GM12878 (cell line): ENCODE data around the gene NECTIN2. TPM values are rescaled to one million over a fixed set of nuclear protein-coding genes. Genes with fewer than 3 reads are reported as not detected.

ENCODE experiments used
- PAX8 ChIP-seq: fragments of 450-650 bp; IDR thresholded peaks from 2 replicates; pipeline ENCODE4 v1.6.1; 2017; ENCODE audit warnings: mild to moderate bottlenecking, moderate library complexity
- REST ChIP-seq: IDR thresholded peaks from 2 replicates; pipeline ENCODE4 v1.6.1; 2012; ENCODE audit warnings: mild to moderate bottlenecking, low read depth, low read length
- RFX5 ChIP-seq: IDR thresholded peaks from 2 replicates; pipeline ENCODE4 v1.6.1; 2011; ENCODE audit warnings: low read depth, low read length, improper control_type of control experiment
- RUNX3 ChIP-seq: IDR thresholded peaks from 2 replicates; pipeline ENCODE4 v1.6.1; 2012; ENCODE audit warnings: low read length, inconsistent platforms
- SP1 ChIP-seq: IDR thresholded peaks from one replicate; pipeline ENCODE4 v1.6.1; 2011; ENCODE audit warnings: low read depth, low read length
- ZBED1 ChIP-seq: IDR thresholded peaks from 2 replicates; pipeline ENCODE4 v1.6.1; 2016; ENCODE audit warnings: borderline replicate concordance
- polyA plus RNA-seq, 11 experiments: library from polyadenylated mRNA; depleted of rRNA in 4 of 11; unstranded in 6 of 11; stranded (reverse) in 5 of 11; fragments of >200 nt; fragmentation: Nextera tagmentation in 4 of 11; fragmentation: Illumina TruSeq in 1 of 11; extraction: Ambion mirVana in 4 of 11; extraction: Trizol in 1 of 11; gene quantifications; 1 replicate in 1 of 11; 2 replicates in 10 of 11; pipeline versions ENCODE4 v1.2.1 to v1.2.3, GENCODE V29; 2011 to 2016; ENCODE audit warnings: inconsistent platforms in 2 of 11, missing spikeins in 2 of 11, low read depth in 1 of 11
- total RNA-seq, 4 experiments: library from RNA; depleted of rRNA in 3 of 4; stranded (reverse); fragments of >200 nt in 3 of 4; fragmentation: Illumina TruSeq in 1 of 4; extraction: Trizol in 1 of 4; gene quantifications; 2 replicates each; pipeline versions ENCODE4 v1.2.1 to v1.2.3, GENCODE V29; 2013 to 2021

Gene NECTIN2
- total and polyA plus RNA-seq, 10 of the 15 experiments (the other 5 are each of a cell fraction or from before 2014, with no cell fraction given) = 0.05 to 0.36 (median 0.26) TPM; not detected in 5

GRCh38 chr19:44931541-44931940 is 85.4 kb downstream of the NECTIN2 start (continued):
- TF ChIP-seq REST (no peak), RUNX3 (no peak), RFX5 (no peak), ZBED1 (no peak), PAX8 (no peak), SP1 (no peak)

Other genes with a start within 250 kb of the NECTIN2 start
Only the 7 nearest of the 18 such genes appear.
- gene BCL3, start 97.6 kb upstream of the NECTIN2 start, total RNA-seq (2014; rRNA removed) = 5.2 and 6.5 TPM in 2 replicates
- gene BCL3, start 97.6 kb upstream of the NECTIN2 start, total RNA-seq (2014; rRNA removed; fragmentation: Illumina TruSeq; extraction: Trizol) = 1.7 and 2.0 TPM in 2 replicates
- gene BCL3, start 97.6 kb upstream of the NECTIN2 start, total RNA-seq (2021) = 22.7 and 26.4 TPM in 2 replicates
- gene BCL3, start 97.6 kb upstream of the NECTIN2 start, polyA plus RNA-seq (2011; rRNA removed) = 1.7 and 2.3 TPM in 2 replicates
- 1.0 and 4.9 TPM in 2 replicates for gene BCL3, start 97.6 kb upstream of the NECTIN2 start, polyA plus RNA-seq (2014; fragmentation: Illumina TruSeq; extraction: Trizol)
- 1 to 10 TPM in 1 of 2 experiments, under 1 TPM in 1; 0.55 to 1.1 TPM for gene BCL3, start 97.6 kb upstream of the NECTIN2 start, polyA plus RNA-seq (2014; fragmentation: Nextera tagmentation; extraction: Ambion mirVana)
- 19.2 and 25.5 TPM in 2 replicates for gene BCL3, start 97.6 kb upstream of the NECTIN2 start, polyA plus RNA-seq (2014; rRNA removed)
- 10 to 100 TPM in 1 of 2 experiments, 1 to 10 TPM in 1; 2.3 to 17.6 TPM for gene BCL3, start 97.6 kb upstream of the NECTIN2 start, polyA plus RNA-seq (2016; fragmentation: Nextera tagmentation; extraction: Ambion mirVana)
- not detected in 2 replicates for gene CBLC, start 68.4 kb upstream of the NECTIN2 start, total RNA-seq (2014; rRNA removed)
- gene CBLC, start 68.4 kb upstream of the NECTIN2 start, total RNA-seq (2014; rRNA removed; fragmentation: Illumina TruSeq; extraction: Trizol) = not detected in 2 replicates
- 0.19 TPM in 1 of 2 replicates, not detected in the other for gene CBLC, start 68.4 kb upstream of the NECTIN2 start, total RNA-seq (2021)
- gene CBLC, start 68.4 kb upstream of the NECTIN2 start, polyA plus RNA-seq (2011; rRNA removed) = not detected in 2 replicates
- gene CBLC, start 68.4 kb upstream of the NECTIN2 start, polyA plus RNA-seq (2014; fragmentation: Illumina TruSeq; extraction: Trizol) = not detected in 2 replicates
- not detected for gene CBLC, start 68.4 kb upstream of the NECTIN2 start, polyA plus RNA-seq (2014; fragmentation: Nextera tagmentation; extraction: Ambion mirVana)
- not detected in 2 replicates for gene CBLC, start 68.4 kb upstream of the NECTIN2 start, polyA plus RNA-seq (2014; rRNA removed)
- not detected for gene CBLC, start 68.4 kb upstream of the NECTIN2 start, polyA plus RNA-seq (2016; fragmentation: Nextera tagmentation; extraction: Ambion mirVana)
- gene BCAM, start 37.2 kb upstream of the NECTIN2 start, total RNA-seq (2014; rRNA removed) = not detected in 2 replicates
- gene BCAM, start 37.2 kb upstream of the NECTIN2 start, total RNA-seq (2014; rRNA removed; fragmentation: Illumina TruSeq; extraction: Trizol) = not detected in 2 replicates
- 0.29 and 0.64 TPM in 2 replicates for gene BCAM, start 37.2 kb upstream of the NECTIN2 start, total RNA-seq (2021)
- not detected in 2 replicates for gene BCAM, start 37.2 kb upstream of the NECTIN2 start, polyA plus RNA-seq (2011; rRNA removed)
- gene BCAM, start 37.2 kb upstream of the NECTIN2 start, polyA plus RNA-seq (2014; fragmentation: Illumina TruSeq; extraction: Trizol) = not detected in 2 replicates
- gene BCAM, start 37.2 kb upstream of the NECTIN2 start, polyA plus RNA-seq (2014; fragmentation: Nextera tagmentation; extraction: Ambion mirVana) = not detected
- not detected in 2 replicates for gene BCAM, start 37.2 kb upstream of the NECTIN2 start, polyA plus RNA-seq (2014; rRNA removed)
- under 1 TPM in 1 of 2 experiments, not detected in 1; 0.10 TPM for gene BCAM, start 37.2 kb upstream of the NECTIN2 start, polyA plus RNA-seq (2016; fragmentation: Nextera tagmentation; extraction: Ambion mirVana)
- 92.3 and 111 TPM in 2 replicates for gene TOMM40, start 45.0 kb downstream of the NECTIN2 start, total RNA-seq (2014; rRNA removed)
- gene TOMM40, start 45.0 kb downstream of the NECTIN2 start, total RNA-seq (2014; rRNA removed; fragmentation: Illumina TruSeq; extraction: Trizol) = 68.9 and 88.6 TPM in 2 replicates
- gene TOMM40, start 45.0 kb downstream of the NECTIN2 start, total RNA-seq (2021) = 176 and 187 TPM in 2 replicates
- 32.1 and 58.2 TPM in 2 replicates for gene TOMM40, start 45.0 kb downstream of the NECTIN2 start, polyA plus RNA-seq (2011; rRNA removed)
- gene TOMM40, start 45.0 kb downstream of the NECTIN2 start, polyA plus RNA-seq (2014; fragmentation: Illumina TruSeq; extraction: Trizol) = 19.5 and 72.5 TPM in 2 replicates
- 1 to 10 TPM in 1 of 2 experiments, under 1 TPM in 1; 0.85 to 4.9 TPM for gene TOMM40, start 45.0 kb downstream of the NECTIN2 start, polyA plus RNA-seq (2014; fragmentation: Nextera tagmentation; extraction: Ambion mirVana)
- gene TOMM40, start 45.0 kb downstream of the NECTIN2 start, polyA plus RNA-seq (2014; rRNA removed) = 144 and 165 TPM in 2 replicates
- gene TOMM40, start 45.0 kb downstream of the NECTIN2 start, polyA plus RNA-seq (2016; fragmentation: Nextera tagmentation; extraction: Ambion mirVana) = 100 to 1,000 TPM; 214 to 221 TPM
- gene APOE, start 59.5 kb downstream of the NECTIN2 start, total RNA-seq (2014; rRNA removed) = 0.11 and 0.51 TPM in 2 replicates
- gene APOE, start 59.5 kb downstream of the NECTIN2 start, total RNA-seq (2014; rRNA removed; fragmentation: Illumina TruSeq; extraction: Trizol) = 0.22 TPM in 1 of 2 replicates, not detected in the other
- gene APOE, start 59.5 kb downstream of the NECTIN2 start, total RNA-seq (2021) = 3.4 and 3.7 TPM in 2 replicates
- 0.38 and 0.50 TPM in 2 replicates for gene APOE, start 59.5 kb downstream of the NECTIN2 start, polyA plus RNA-seq (2011; rRNA removed)
- gene APOE, start 59.5 kb downstream of the NECTIN2 start, polyA plus RNA-seq (2014; fragmentation: Illumina TruSeq; extraction: Trizol) = not detected in 2 replicates
- gene APOE, start 59.5 kb downstream of the NECTIN2 start, polyA plus RNA-seq (2014; fragmentation: Nextera tagmentation; extraction: Ambion mirVana) = not detected
- 0.33 and 1.1 TPM in 2 replicates for gene APOE, start 59.5 kb downstream of the NECTIN2 start, polyA plus RNA-seq (2014; rRNA removed)
- under 1 TPM in 1 of 2 experiments, not detected in 1; 0.93 TPM for gene APOE, start 59.5 kb downstream of the NECTIN2 start, polyA plus RNA-seq (2016; fragmentation: Nextera tagmentation; extraction: Ambion mirVana)
- gene APOC1, start 68.3 kb downstream of the NECTIN2 start, total RNA-seq (2014; rRNA removed) = 0.73 and 1.3 TPM in 2 replicates
- gene APOC1, start 68.3 kb downstream of the NECTIN2 start, total RNA-seq (2014; rRNA removed; fragmentation: Illumina TruSeq; extraction: Trizol) = 0.76 and 2.4 TPM in 2 replicates
- 2.7 and 3.8 TPM in 2 replicates for gene APOC1, start 68.3 kb downstream of the NECTIN2 start, total RNA-seq (2021)
- gene APOC1, start 68.3 kb downstream of the NECTIN2 start, polyA plus RNA-seq (2011; rRNA removed) = 1.0 and 1.7 TPM in 2 replicates
- gene APOC1, start 68.3 kb downstream of the NECTIN2 start, polyA plus RNA-seq (2014; fragmentation: Illumina TruSeq; extraction: Trizol) = 3.8 TPM in 1 of 2 replicates, not detected in the other
- 1 to 10 TPM; 2.4 to 4.0 TPM for gene APOC1, start 68.3 kb downstream of the NECTIN2 start, polyA plus RNA-seq (2014; fragmentation: Nextera tagmentation; extraction: Ambion mirVana)
- 0.47 and 0.83 TPM in 2 replicates for gene APOC1, start 68.3 kb downstream of the NECTIN2 start, polyA plus RNA-seq (2014; rRNA removed)
- gene APOC1, start 68.3 kb downstream of the NECTIN2 start, polyA plus RNA-seq (2016; fragmentation: Nextera tagmentation; extraction: Ambion mirVana) = 1 to 10 TPM; 2.8 to 3.9 TPM
- not detected in 2 replicates for gene APOC4, start 95.9 kb downstream of the NECTIN2 start, total RNA-seq (2014; rRNA removed)
- gene APOC4, start 95.9 kb downstream of the NECTIN2 start, total RNA-seq (2014; rRNA removed; fragmentation: Illumina TruSeq; extraction: Trizol) = not detected in 2 replicates
- gene APOC4, start 95.9 kb downstream of the NECTIN2 start, total RNA-seq (2021) = not detected in 2 replicates
- not detected in 2 replicates for gene APOC4, start 95.9 kb downstream of the NECTIN2 start, polyA plus RNA-seq (2011; rRNA removed)
- gene APOC4, start 95.9 kb downstream of the NECTIN2 start, polyA plus RNA-seq (2014; fragmentation: Illumina TruSeq; extraction: Trizol) = 1.4 TPM in 1 of 2 replicates, not detected in the other
- gene APOC4, start 95.9 kb downstream of the NECTIN2 start, polyA plus RNA-seq (2014; fragmentation: Nextera tagmentation; extraction: Ambion mirVana) = not detected
- not detected in 2 replicates for gene APOC4, start 95.9 kb downstream of the NECTIN2 start, polyA plus RNA-seq (2014; rRNA removed)
- gene APOC4, start 95.9 kb downstream of the NECTIN2 start, polyA plus RNA-seq (2016; fragmentation: Nextera tagmentation; extraction: Ambion mirVana) = not detected